ENCODE data around the gene TUBA1A.
"Not testable (repeated sequence)": the region's sequence is repeated elsewhere in the genome, so short reads cannot be mapped to it uniquely, and the experiment has no call there.

Gene TUBA1A

GRCh38 chr12:49146406-49146805 lies 42.5 kb downstream of the TUBA1A start:
- no peak for DNase-seq

GRCh38 chr12:49144384-49144783 lies 44.5 kb downstream of the TUBA1A start:
- DNase-seq: no peak

- no peak for DNase-seq
Observed at GRCh38 chr12:49138999-49139398, 49.9 kb downstream of the TUBA1A start.

- DNase-seq: no peak
Observed at GRCh38 chr12:49138587-49138986, 50.3 kb downstream of the TUBA1A start.

GRCh38 chr12:49137476-49137875 lies 51.4 kb downstream of the TUBA1A start:
- DNase-seq: no peak

- DNase-seq: not testable (repeated sequence)
Observed at GRCh38 chr12:49136997-49137396, 51.9 kb downstream of the TUBA1A start.

Measured in midbrain (tissue), 1 donor.